ENCODE data around the gene RNF32. TPM values are rescaled to one million over a fixed set of nuclear protein-coding genes. Genes with fewer than 3 reads are reported as not detected.

Gene RNF32
- total and polyA plus RNA-seq, 2 of the 13 experiments (the other 11 are each of a cell fraction or from before 2014, with no cell fraction given): not detected

- no peak for TF ChIP-seq DMTF1 (CRISPR knock-in tag; IDR thresholded peaks at IDR 0.05)
- peak; percentile 60; the same call in 1 of the 2 replicates for TF ChIP-seq POLR2G (IDR thresholded peaks at IDR 0.05; ENCODE audit: low read depth, low read length)
- TF ChIP-seq TCF7L2 (IDR thresholded peaks at IDR 0.05; ENCODE audit: low read depth, low read length): no peak
- no peak for TF ChIP-seq PCBP2 (optimal IDR thresholded peaks at IDR 0.05; ENCODE audit: low read depth, low read length, poor library complexity, severe bottlenecking)
- no peak for TF ChIP-seq NR1H2 (CRISPR knock-in tag; IDR thresholded peaks at IDR 0.05; ENCODE audit: borderline replicate concordance, low read depth)
- TF ChIP-seq LBX2 (CRISPR knock-in tag; IDR thresholded peaks at IDR 0.05; ENCODE audit: borderline replicate concordance): 0 out of 2 replicates have a peak, but pooled peaks have one; percentile 29
- no peak for TF ChIP-seq ZNF34 (CRISPR knock-in tag; IDR thresholded peaks at IDR 0.05; ENCODE audit: borderline replicate concordance)
- TF ChIP-seq TAF1 (CRISPR knock-in tag; IDR thresholded peaks at IDR 0.05): peak; percentile 77
- TF ChIP-seq ARNT2 (CRISPR knock-in tag; IDR thresholded peaks at IDR 0.05; ENCODE audit: low read depth): peak; percentile 36; the same call in 1 of the 2 replicates
- 0 out of 3 replicates have a peak, but pooled peaks have one; percentile 20 for TF ChIP-seq MXI1 (IDR thresholded peaks at IDR 0.05; ENCODE audit: borderline replicate concordance, low read depth, low read length)
- no peak for TF ChIP-seq ZNF251 (CRISPR knock-in tag; IDR thresholded peaks at IDR 0.05)
- TF ChIP-seq MEIS2 (CRISPR knock-in tag; IDR thresholded peaks at IDR 0.05): no peak
- TF ChIP-seq SATB2 (CRISPR knock-in tag; IDR thresholded peaks at IDR 0.05): no peak
- no peak for TF ChIP-seq ZNF282 (IDR thresholded peaks at IDR 0.05; ENCODE audit: partially characterized antibody)
- peak; percentile 63; the same call in 1 of the 2 replicates for TF ChIP-seq BORCS8-MEF2B (CRISPR knock-in tag; IDR thresholded peaks at IDR 0.05)
- no peak for TF ChIP-seq ZNF644 (CRISPR knock-in tag; IDR thresholded peaks at IDR 0.05; ENCODE audit: low read depth)
- TF ChIP-seq SIN3B (IDR thresholded peaks at IDR 0.05; ENCODE audit: low read length): peak; percentile 79
- 0 out of 2 replicates have a peak, but pooled peaks have one; percentile 19 for TF ChIP-seq THRA (CRISPR knock-in tag; IDR thresholded peaks at IDR 0.05; ENCODE audit: borderline replicate concordance)
- peak; percentile 97 for TF ChIP-seq RBFOX2 (IDR thresholded peaks at IDR 0.05; ENCODE audit: low read depth, low read length)
- TF ChIP-seq ARID5B (CRISPR knock-in tag; IDR thresholded peaks at IDR 0.05): peak; percentile 26; the same call in 1 of the 2 replicates
- TF ChIP-seq ZNF772 (CRISPR knock-in tag; IDR thresholded peaks at IDR 0.05): no peak
- TF ChIP-seq ELF3 (CRISPR knock-in tag; IDR thresholded peaks at IDR 0.05): no peak
These were observed 24.0 kb upstream of the RNF32 start (continued) for GRCh38 chr7:156616269-156617202.

All from HepG2 (cell line).